ENCODE data around the gene NYAP1. TPM values are rescaled to one million over a fixed set of nuclear protein-coding genes. Genes with fewer than 3 reads are reported as not detected.

Gene NYAP1
- total RNA-seq = 2.7 and 4.1 TPM in 2 replicates

GRCh38 chr7:100483722-100484672, at the start of gene NYAP1:
Gene NYAP1, plus strand, starts transcription at chr7:100483927. Its CDS starts 1,385 bp downstream, at chr7:100485312.

GRCh38 chr7:100464210-100464660, 19.5 kb upstream of the NYAP1 start, which contains the start of gene SPACDR:
Gene SPACDR, minus strand, starts transcription at chr7:100464260. Its CDS starts 235 bp downstream, at chr7:100464025.

DNA sequence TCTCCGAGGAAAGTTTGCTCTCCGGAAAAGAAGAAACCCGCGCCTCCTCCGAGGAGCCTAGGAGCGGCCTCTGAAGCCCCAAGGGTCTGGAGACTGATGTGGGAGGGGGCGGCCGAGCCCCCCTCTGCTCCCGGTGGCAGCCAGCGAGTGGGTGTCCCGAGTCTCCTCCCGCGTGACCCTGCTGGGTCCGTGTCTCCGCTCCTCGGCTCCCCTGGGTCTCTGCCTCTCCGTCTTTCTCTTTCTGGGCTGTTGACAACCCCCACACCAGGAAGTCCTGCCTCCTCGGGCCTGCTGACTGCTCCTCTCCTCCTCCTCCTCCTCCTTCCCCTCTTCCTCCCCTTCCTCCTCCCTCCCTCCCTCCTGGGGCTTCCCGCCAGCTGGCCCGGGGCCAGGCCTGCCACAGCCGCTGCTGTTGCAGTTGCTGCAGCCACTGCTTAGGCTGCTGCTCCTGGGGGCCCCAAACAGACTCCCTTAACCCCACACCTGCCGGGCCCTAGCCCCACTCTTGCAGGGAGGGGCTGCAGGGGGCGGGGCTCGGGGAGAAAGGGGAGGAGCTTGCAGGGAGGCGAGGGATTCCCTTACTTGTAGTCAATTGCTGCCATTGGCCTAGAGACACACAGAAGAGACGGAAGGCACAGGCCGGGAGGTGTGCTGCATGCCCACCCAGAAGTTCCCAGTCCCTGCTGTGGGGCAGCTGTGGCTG, 4.6 kb upstream of the NYAP1 start, which contains the start of gene TSC22D4:
TSC22D4 (minus strand) TSS at position 257 of the 703 bp plus-strand sequence. CDS start 1,176 bp downstream, outside the sequence.

GRCh38 chr7:100538654-100539435, 55.1 kb downstream of the NYAP1 start, which contains the start of gene AGFG2:
Gene AGFG2, plus strand, starts transcription at chr7:100539203. Its CDS starts 144 bp downstream, at chr7:100539347.

Small RNA genes within 50 kb of the gene (small RNA-seq; reads per million reads assigned to genes)
- not detected for gene RN7SL416P

Other genes starting within 250 kb of the NYAP1 start
- not detected in 2 replicates for gene SPDYE3, start 176.2 kb upstream of the NYAP1 start, total RNA-seq
- gene PILRB, start 125.8 kb upstream of the NYAP1 start, total RNA-seq = 12.4 and 14.9 TPM in 2 replicates
- 0.22 and 0.40 TPM in 2 replicates for gene PILRA, start 110.4 kb upstream of the NYAP1 start, total RNA-seq
- gene ZCWPW1, start 55.2 kb upstream of the NYAP1 start, total RNA-seq = 0.53 and 0.79 TPM in 2 replicates
- gene MEPCE, start 54.1 kb upstream of the NYAP1 start, total RNA-seq = 33.0 and 44.9 TPM in 2 replicates
- gene PPP1R35, start 47.4 kb upstream of the NYAP1 start, total RNA-seq = 13.9 and 14.5 TPM in 2 replicates
- gene SPACDR, start 19.7 kb upstream of the NYAP1 start, total RNA-seq = 1.7 and 1.9 TPM in 2 replicates
- 45.9 and 54.2 TPM in 2 replicates for gene TSC22D4, start 4.7 kb upstream of the NYAP1 start, total RNA-seq
- 33.0 and 36.8 TPM in 2 replicates for gene AGFG2, start 55.3 kb downstream of the NYAP1 start, total RNA-seq
- 0.53 TPM in 1 of 2 replicates, not detected in the other for gene SAP25, start 90.0 kb downstream of the NYAP1 start, total RNA-seq
- gene LRCH4, start 102.2 kb downstream of the NYAP1 start, total RNA-seq = 18.6 and 21.3 TPM in 2 replicates
- gene FBXO24, start 102.4 kb downstream of the NYAP1 start, total RNA-seq = 0.14 and 0.27 TPM in 2 replicates
- gene PCOLCE, start 118.4 kb downstream of the NYAP1 start, total RNA-seq = 1.2 and 1.3 TPM in 2 replicates
- 6.6 and 6.7 TPM in 2 replicates for gene MOSPD3, start 128.6 kb downstream of the NYAP1 start, total RNA-seq
- gene TFR2, start 157.6 kb downstream of the NYAP1 start, total RNA-seq = 0.27 and 0.43 TPM in 2 replicates
- not detected in 2 replicates for gene ACTL6B, start 172.5 kb downstream of the NYAP1 start, total RNA-seq
- 79.8 and 94.3 TPM in 2 replicates for gene GNB2, start 189.8 kb downstream of the NYAP1 start, total RNA-seq
- gene GIGYF1, start 210.3 kb downstream of the NYAP1 start, total RNA-seq = 20.1 and 23.1 TPM in 2 replicates
- gene POP7, start 222.2 kb downstream of the NYAP1 start, total RNA-seq = 36.7 and 44.8 TPM in 2 replicates
- not detected in 2 replicates for gene EPO, start 236.5 kb downstream of the NYAP1 start, total RNA-seq
- gene ZAN, start 249.7 kb downstream of the NYAP1 start, total RNA-seq = not detected in 2 replicates